Measurements from ENCODE around the gene DEFB124. TPM values are rescaled to one million over a fixed set of nuclear protein-coding genes. Genes with fewer than 3 reads are reported as not detected.
"Not testable (repeated sequence)": the region's sequence is repeated elsewhere in the genome, so short reads cannot be mapped to it uniquely, and the experiment has no call there.

Gene DEFB124
- under 1 TPM in 1 of 4 donors, not detected in 3; 0.12 TPM for polyA plus RNA-seq (ENCODE audit: insufficient read length in 4 of 4)

GRCh38 chr20:31474758-31475427 lies at the start of gene DEFB124, which contains the start of gene REM1:
TSS of gene DEFB124 (minus strand) at chr20:31475127. CDS start at chr20:31473013, 2,114 bp downstream.
TSS of gene REM1 (plus strand) at chr20:31475288. CDS start at chr20:31476446, 1,158 bp downstream.
- DNase-seq (ENCODE audit: low read depth in 4 of 4, low spot score in 3 of 4) = no peak

- DNase-seq (ENCODE audit: low read depth in 4 of 4, low spot score in 3 of 4) = no peak
Observed at GRCh38 chr20:31523361-31524283, 48.7 kb upstream of the DEFB124 start.

- DNase-seq (ENCODE audit: low read depth in 4 of 4, low spot score in 3 of 4) = no peak
Observed at GRCh38 chr20:31522731-31523130, 47.8 kb upstream of the DEFB124 start.

GRCh38 chr20:31521267-31521666 lies 46.3 kb upstream of the DEFB124 start:
- not testable (repeated sequence) for DNase-seq (ENCODE audit: low read depth in 4 of 4, low spot score in 3 of 4)

- no peak for DNase-seq (ENCODE audit: low read depth in 4 of 4, low spot score in 3 of 4)
Observed at GRCh38 chr20:31517373-31517772, 42.4 kb upstream of the DEFB124 start.

- DNase-seq (ENCODE audit: low read depth in 4 of 4, low spot score in 3 of 4) = no peak
Observed at GRCh38 chr20:31516651-31517050, 41.7 kb upstream of the DEFB124 start.

- no peak for DNase-seq (ENCODE audit: low read depth in 4 of 4, low spot score in 3 of 4)
Observed at GRCh38 chr20:31516166-31516565, 41.2 kb upstream of the DEFB124 start.

- no peak for DNase-seq (ENCODE audit: low read depth in 4 of 4, low spot score in 3 of 4)
Observed at GRCh38 chr20:31515775-31516107, 40.8 kb upstream of the DEFB124 start.

- DNase-seq (ENCODE audit: low read depth in 4 of 4, low spot score in 3 of 4) = no peak
Observed at GRCh38 chr20:31515072-31515774, 40.3 kb upstream of the DEFB124 start.

GRCh38 chr20:31514154-31515071 lies 39.5 kb upstream of the DEFB124 start, which contains the start of gene HM13:
TSS of gene HM13 (plus strand) at chr20:31514442. CDS start at chr20:31514552, 110 bp downstream.
- peak; percentile 86 to 89 (median 88) for DNase-seq (ENCODE audit: low read depth in 4 of 4, low spot score in 3 of 4)

GRCh38 chr20:31508517-31509244 lies 33.8 kb upstream of the DEFB124 start:
- no peak for DNase-seq (ENCODE audit: low read depth in 4 of 4, low spot score in 3 of 4)

GRCh38 chr20:31505903-31506302 lies 31.0 kb upstream of the DEFB124 start:
- DNase-seq (ENCODE audit: low read depth in 4 of 4, low spot score in 3 of 4) = no peak

GRCh38 chr20:31502884-31503673 lies 28.2 kb upstream of the DEFB124 start:
- DNase-seq (ENCODE audit: low read depth in 4 of 4, low spot score in 3 of 4) = peak; percentile 52 to 71 (median 62)

GRCh38 chr20:31500527-31500926 lies 25.6 kb upstream of the DEFB124 start:
- no peak for DNase-seq (ENCODE audit: low read depth in 4 of 4, low spot score in 3 of 4)

- DNase-seq (ENCODE audit: low read depth in 4 of 4, low spot score in 3 of 4) = no peak
Observed at GRCh38 chr20:31497838-31498540, 23.1 kb upstream of the DEFB124 start.

- DNase-seq (ENCODE audit: low read depth in 4 of 4, low spot score in 3 of 4) = no peak
Observed at GRCh38 chr20:31496761-31497295, 21.9 kb upstream of the DEFB124 start.

- DNase-seq (ENCODE audit: low read depth in 4 of 4, low spot score in 3 of 4) = no peak
Observed at GRCh38 chr20:31494131-31494530, 19.2 kb upstream of the DEFB124 start.

All from right renal pelvis (tissue), 4 donors.